Measurements from ENCODE around the gene SSR4. TPM values are rescaled to one million over a fixed set of nuclear protein-coding genes. Genes with fewer than 3 reads are reported as not detected.

The SSR4 gene
- total and polyA plus RNA-seq, 10 of the 15 experiments (the other 5 are each of a cell fraction or from before 2014, with no cell fraction given): 151 to 521 (median 310) TPM

DNA sequence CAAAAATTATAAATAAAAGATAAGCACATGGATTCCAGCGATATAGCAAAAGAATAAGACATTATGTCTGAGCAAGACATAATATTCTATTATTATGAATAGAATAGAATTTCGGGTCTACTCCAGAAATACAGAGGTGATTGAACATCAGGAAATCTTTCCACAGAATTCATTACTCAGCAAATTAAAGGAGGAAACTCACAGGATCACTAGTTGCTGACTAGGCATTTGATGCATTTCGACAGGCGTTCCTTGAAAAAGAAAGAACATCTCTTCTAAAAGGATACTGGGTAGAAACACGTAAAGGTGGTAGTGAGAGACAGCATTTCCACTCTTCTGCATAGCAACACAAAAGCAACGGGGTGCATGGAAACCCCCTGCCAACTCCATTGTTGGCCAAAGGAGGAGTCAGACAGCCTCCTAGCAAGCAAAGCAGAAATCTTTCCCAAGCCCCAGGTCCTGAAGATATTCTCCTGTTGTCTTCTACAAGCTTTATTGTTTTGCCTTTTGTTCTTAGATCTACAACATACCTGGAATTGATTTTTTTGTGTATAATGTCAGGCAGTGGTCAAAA, 50.1 kb downstream of the SSR4 start:
- no peak overlapping the region for H3K4me3 ChIP-seq
- no peak for ATAC-seq
- RAD21 ChIA-PET (ENCODE audit: unreplicated experiment): no interaction called here
- in situ Hi-C loops (cut with MboI) (no loop called here), intact Hi-C loops (cut with micrococcal nuclease; ENCODE audit: unreplicated experiment) (no loop called here)
- POLR2A ChIA-PET: no interaction called here
- CTCF ChIA-PET: no interaction called here
- WGBS (ENCODE audit: insufficient coverage, insufficient replicate concordance, low lambda C conversion rate, missing lambda C conversion rate): 1% methylated on average over 6 of the region's 6 CpGs
- SMC1A ChIA-PET (ENCODE audit: uncharacterized antibody, unreplicated experiment): no interaction called here
- H3K9me3 ChIP-seq (replicated peaks; ENCODE audit: control insufficient read depth, insufficient read depth, low read length): no peaks in the 10 kb centered on the region; the same call in 2 of the 3 replicates
- BruUV-seq (replicated peaks): no TSS peak
- H3K9ac ChIP-seq (ENCODE audit: control insufficient read depth, insufficient read depth, low read length): no peak overlapping the region
- H4K20me1 ChIP-seq (ENCODE audit: control insufficient read depth, insufficient read depth): no peaks in the 10 kb centered on the region
- H3K27me3 ChIP-seq (replicated peaks in 1 of 2; ENCODE audit: control insufficient read depth in 2 of 2, insufficient read depth in 2 of 2, low read length in 1 of 2): no peaks in the 10 kb centered on the region; a peak in 1 of 4 replicates
- no peak for FAIRE-seq
- no peak for DNase-seq (ENCODE audit: low read depth, low spot score)
- no peaks in the 10 kb centered on the region for H3K4me1 ChIP-seq (ENCODE audit: control insufficient read depth, insufficient read depth, low read length)
- H3K36me3 ChIP-seq (ENCODE audit: control insufficient read depth in 2 of 2, insufficient read depth in 2 of 2, low read length in 1 of 2): no peaks in the 10 kb centered on the region
- no peak overlapping the region for H3K27ac ChIP-seq (ENCODE audit: control insufficient read depth, insufficient read depth)
- TF ChIP-seq BRCA1 (IDR thresholded peaks at IDR 0.05; ENCODE audit: low read depth, low read length) (no peak), ZNF384 (IDR thresholded peaks at IDR 0.05; ENCODE audit: borderline replicate concordance, low read depth, low read length) (no peak), GABPA (IDR thresholded peaks at IDR 0.05; ENCODE audit: low read depth) (no peak), STAT3 (IDR thresholded peaks at IDR 0.05; ENCODE audit: low read depth, low read length) (no peak), SUPT20H (IDR thresholded peaks at IDR 0.05; ENCODE audit: borderline replicate concordance, control insufficient read depth, low read depth, low read length) (no peak), TARDBP (IDR thresholded peaks at IDR 0.05; ENCODE audit: borderline replicate concordance) (no peak), TBL1XR1 (IDR thresholded peaks at IDR 0.05; ENCODE audit: low read depth, low read length) (no peak), SMARCA5 (IDR thresholded peaks at IDR 0.05) (no peak), ZNF274 (IDR thresholded peaks at IDR 0.05; ENCODE audit: insufficient read depth, insufficient read length) (no peak)
- TF ChIP-seq, protein P1, sequence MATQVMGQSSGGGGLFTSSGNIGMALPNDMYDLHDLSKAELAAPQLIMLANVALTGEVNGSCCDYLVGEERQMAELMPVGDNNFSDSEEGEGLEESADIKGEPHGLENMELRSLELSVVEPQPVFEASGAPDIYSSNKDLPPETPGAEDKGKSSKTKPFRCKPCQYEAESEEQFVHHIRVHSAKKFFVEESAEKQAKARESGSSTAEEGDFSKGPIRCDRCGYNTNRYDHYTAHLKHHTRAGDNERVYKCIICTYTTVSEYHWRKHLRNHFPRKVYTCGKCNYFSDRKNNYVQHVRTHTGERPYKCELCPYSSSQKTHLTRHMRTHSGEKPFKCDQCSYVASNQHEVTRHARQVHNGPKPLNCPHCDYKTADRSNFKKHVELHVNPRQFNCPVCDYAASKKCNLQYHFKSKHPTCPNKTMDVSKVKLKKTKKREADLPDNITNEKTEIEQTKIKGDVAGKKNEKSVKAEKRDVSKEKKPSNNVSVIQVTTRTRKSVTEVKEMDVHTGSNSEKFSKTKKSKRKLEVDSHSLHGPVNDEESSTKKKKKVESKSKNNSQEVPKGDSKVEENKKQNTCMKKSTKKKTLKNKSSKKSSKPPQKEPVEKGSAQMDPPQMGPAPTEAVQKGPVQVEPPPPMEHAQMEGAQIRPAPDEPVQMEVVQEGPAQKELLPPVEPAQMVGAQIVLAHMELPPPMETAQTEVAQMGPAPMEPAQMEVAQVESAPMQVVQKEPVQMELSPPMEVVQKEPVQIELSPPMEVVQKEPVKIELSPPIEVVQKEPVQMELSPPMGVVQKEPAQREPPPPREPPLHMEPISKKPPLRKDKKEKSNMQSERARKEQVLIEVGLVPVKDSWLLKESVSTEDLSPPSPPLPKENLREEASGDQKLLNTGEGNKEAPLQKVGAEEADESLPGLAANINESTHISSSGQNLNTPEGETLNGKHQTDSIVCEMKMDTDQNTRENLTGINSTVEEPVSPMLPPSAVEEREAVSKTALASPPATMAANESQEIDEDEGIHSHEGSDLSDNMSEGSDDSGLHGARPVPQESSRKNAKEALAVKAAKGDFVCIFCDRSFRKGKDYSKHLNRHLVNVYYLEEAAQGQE (IDR thresholded peaks at IDR 0.05; ENCODE audit: low read depth, low read length): no peak
- TF ChIP-seq, protein P2, sequence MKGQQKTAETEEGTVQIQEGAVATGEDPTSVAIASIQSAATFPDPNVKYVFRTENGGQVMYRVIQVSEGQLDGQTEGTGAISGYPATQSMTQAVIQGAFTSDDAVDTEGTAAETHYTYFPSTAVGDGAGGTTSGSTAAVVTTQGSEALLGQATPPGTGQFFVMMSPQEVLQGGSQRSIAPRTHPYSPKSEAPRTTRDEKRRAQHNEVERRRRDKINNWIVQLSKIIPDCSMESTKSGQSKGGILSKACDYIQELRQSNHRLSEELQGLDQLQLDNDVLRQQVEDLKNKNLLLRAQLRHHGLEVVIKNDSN (IDR thresholded peaks at IDR 0.05; ENCODE audit: borderline replicate concordance, extremely low read length, insufficient read depth, low read depth, low read length): no peak
- TF ChIP-seq, protein P3, sequence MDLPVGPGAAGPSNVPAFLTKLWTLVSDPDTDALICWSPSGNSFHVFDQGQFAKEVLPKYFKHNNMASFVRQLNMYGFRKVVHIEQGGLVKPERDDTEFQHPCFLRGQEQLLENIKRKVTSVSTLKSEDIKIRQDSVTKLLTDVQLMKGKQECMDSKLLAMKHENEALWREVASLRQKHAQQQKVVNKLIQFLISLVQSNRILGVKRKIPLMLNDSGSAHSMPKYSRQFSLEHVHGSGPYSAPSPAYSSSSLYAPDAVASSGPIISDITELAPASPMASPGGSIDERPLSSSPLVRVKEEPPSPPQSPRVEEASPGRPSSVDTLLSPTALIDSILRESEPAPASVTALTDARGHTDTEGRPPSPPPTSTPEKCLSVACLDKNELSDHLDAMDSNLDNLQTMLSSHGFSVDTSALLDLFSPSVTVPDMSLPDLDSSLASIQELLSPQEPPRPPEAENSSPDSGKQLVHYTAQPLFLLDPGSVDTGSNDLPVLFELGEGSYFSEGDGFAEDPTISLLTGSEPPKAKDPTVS (IDR thresholded peaks at IDR 0.05; ENCODE audit: low read depth, low read length): no peak
- TF ChIP-seq, protein P4, sequence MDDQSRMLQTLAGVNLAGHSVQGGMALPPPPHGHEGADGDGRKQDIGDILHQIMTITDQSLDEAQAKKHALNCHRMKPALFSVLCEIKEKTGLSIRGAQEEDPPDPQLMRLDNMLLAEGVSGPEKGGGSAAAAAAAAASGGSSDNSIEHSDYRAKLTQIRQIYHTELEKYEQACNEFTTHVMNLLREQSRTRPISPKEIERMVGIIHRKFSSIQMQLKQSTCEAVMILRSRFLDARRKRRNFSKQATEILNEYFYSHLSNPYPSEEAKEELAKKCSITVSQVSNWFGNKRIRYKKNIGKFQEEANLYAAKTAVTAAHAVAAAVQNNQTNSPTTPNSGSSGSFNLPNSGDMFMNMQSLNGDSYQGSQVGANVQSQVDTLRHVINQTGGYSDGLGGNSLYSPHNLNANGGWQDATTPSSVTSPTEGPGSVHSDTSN (IDR thresholded peaks at IDR 0.05; ENCODE audit: insufficient replicate concordance, low read depth, low read length): no peak
- H3K79me2 ChIP-seq (ENCODE audit: control insufficient read depth, insufficient read depth, low read length): no peaks in the 10 kb centered on the region
- H3K4me2 ChIP-seq (ENCODE audit: control insufficient read depth, insufficient read depth): no peak overlapping the region
- no peak overlapping the region for H2AFZ ChIP-seq (ENCODE audit: control insufficient read depth, low read depth, low read length)

Data from GM12878 (cell line).